Measurements from ENCODE around the gene PDSS2. TPM values are rescaled to one million over a fixed set of nuclear protein-coding genes. Genes with fewer than 3 reads are reported as not detected.

PDSS2 gene
- total and polyA plus RNA-seq, 2 of the 8 experiments (the other 6 are each of a cell fraction or from before 2014, with no cell fraction given): 10.7 to 16.1 TPM

DNA sequence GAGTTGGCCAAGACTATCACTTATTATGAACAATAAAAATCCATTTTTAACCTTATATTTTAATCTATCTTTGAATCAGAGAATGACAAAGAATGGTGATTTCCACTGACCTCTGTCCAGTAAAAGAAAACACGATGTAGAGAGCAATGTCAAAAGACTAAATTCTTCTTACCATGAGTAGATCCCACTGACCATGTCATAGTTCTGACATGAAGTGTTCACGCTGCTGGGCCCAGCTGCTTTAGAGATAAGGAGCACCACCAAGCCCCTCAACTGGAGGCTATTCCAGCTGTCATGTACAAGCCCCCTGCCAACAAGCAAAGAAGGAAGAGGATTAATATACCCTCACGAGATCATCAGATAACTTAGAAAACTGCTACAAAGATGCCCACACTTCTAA, 125.3 kb downstream of the PDSS2 start (continued):
- TF ChIP-seq, protein P1, sequence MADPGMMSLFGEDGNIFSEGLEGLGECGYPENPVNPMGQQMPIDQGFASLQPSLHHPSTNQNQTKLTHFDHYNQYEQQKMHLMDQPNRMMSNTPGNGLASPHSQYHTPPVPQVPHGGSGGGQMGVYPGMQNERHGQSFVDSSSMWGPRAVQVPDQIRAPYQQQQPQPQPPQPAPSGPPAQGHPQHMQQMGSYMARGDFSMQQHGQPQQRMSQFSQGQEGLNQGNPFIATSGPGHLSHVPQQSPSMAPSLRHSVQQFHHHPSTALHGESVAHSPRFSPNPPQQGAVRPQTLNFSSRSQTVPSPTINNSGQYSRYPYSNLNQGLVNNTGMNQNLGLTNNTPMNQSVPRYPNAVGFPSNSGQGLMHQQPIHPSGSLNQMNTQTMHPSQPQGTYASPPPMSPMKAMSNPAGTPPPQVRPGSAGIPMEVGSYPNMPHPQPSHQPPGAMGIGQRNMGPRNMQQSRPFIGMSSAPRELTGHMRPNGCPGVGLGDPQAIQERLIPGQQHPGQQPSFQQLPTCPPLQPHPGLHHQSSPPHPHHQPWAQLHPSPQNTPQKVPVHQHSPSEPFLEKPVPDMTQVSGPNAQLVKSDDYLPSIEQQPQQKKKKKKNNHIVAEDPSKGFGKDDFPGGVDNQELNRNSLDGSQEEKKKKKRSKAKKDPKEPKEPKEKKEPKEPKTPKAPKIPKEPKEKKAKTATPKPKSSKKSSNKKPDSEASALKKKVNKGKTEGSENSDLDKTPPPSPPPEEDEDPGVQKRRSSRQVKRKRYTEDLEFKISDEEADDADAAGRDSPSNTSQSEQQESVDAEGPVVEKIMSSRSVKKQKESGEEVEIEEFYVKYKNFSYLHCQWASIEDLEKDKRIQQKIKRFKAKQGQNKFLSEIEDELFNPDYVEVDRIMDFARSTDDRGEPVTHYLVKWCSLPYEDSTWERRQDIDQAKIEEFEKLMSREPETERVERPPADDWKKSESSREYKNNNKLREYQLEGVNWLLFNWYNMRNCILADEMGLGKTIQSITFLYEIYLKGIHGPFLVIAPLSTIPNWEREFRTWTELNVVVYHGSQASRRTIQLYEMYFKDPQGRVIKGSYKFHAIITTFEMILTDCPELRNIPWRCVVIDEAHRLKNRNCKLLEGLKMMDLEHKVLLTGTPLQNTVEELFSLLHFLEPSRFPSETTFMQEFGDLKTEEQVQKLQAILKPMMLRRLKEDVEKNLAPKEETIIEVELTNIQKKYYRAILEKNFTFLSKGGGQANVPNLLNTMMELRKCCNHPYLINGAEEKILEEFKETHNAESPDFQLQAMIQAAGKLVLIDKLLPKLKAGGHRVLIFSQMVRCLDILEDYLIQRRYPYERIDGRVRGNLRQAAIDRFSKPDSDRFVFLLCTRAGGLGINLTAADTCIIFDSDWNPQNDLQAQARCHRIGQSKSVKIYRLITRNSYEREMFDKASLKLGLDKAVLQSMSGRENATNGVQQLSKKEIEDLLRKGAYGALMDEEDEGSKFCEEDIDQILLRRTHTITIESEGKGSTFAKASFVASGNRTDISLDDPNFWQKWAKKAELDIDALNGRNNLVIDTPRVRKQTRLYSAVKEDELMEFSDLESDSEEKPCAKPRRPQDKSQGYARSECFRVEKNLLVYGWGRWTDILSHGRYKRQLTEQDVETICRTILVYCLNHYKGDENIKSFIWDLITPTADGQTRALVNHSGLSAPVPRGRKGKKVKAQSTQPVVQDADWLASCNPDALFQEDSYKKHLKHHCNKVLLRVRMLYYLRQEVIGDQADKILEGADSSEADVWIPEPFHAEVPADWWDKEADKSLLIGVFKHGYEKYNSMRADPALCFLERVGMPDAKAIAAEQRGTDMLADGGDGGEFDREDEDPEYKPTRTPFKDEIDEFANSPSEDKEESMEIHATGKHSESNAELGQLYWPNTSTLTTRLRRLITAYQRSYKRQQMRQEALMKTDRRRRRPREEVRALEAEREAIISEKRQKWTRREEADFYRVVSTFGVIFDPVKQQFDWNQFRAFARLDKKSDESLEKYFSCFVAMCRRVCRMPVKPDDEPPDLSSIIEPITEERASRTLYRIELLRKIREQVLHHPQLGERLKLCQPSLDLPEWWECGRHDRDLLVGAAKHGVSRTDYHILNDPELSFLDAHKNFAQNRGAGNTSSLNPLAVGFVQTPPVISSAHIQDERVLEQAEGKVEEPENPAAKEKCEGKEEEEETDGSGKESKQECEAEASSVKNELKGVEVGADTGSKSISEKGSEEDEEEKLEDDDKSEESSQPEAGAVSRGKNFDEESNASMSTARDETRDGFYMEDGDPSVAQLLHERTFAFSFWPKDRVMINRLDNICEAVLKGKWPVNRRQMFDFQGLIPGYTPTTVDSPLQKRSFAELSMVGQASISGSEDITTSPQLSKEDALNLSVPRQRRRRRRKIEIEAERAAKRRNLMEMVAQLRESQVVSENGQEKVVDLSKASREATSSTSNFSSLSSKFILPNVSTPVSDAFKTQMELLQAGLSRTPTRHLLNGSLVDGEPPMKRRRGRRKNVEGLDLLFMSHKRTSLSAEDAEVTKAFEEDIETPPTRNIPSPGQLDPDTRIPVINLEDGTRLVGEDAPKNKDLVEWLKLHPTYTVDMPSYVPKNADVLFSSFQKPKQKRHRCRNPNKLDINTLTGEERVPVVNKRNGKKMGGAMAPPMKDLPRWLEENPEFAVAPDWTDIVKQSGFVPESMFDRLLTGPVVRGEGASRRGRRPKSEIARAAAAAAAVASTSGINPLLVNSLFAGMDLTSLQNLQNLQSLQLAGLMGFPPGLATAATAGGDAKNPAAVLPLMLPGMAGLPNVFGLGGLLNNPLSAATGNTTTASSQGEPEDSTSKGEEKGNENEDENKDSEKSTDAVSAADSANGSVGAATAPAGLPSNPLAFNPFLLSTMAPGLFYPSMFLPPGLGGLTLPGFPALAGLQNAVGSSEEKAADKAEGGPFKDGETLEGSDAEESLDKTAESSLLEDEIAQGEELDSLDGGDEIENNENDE (IDR thresholded peaks at IDR 0.05; ENCODE audit: insufficient replicate concordance, low read length): no peak
- TF ChIP-seq CBX5 (IDR thresholded peaks at IDR 0.05; ENCODE audit: low read depth, low read length) (no peak), RNF2 (IDR thresholded peaks at IDR 0.05; ENCODE audit: borderline replicate concordance, low read depth, low read length, missing control alignments, poor library complexity, severe bottlenecking) (no peak), MAFK (IDR thresholded peaks at IDR 0.05; ENCODE audit: low read depth, low read length) (no peak), JUN (IDR thresholded peaks at IDR 0.05; ENCODE audit: low read depth, low read length) (no peak), SP2 (IDR thresholded peaks at IDR 0.05; ENCODE audit: low read length) (no peak), CHD1 (IDR thresholded peaks at IDR 0.05; ENCODE audit: low read depth, low read length) (no peak), TEAD4 (IDR thresholded peaks at IDR 0.05; ENCODE audit: low read depth, low read length) (no peak), TBP (IDR thresholded peaks at IDR 0.05; ENCODE audit: low read depth, low read length) (no peak), CBX8 (IDR thresholded peaks at IDR 0.05; ENCODE audit: borderline replicate concordance, low read depth, low read length) (no peak), POLR2A (IDR thresholded peaks at IDR 0.05; ENCODE audit: control extremely low read depth in 1 of 2, low read depth in 2 of 2, low read length in 2 of 2) (no peak), TAF1 (IDR thresholded peaks at IDR 0.05; ENCODE audit: low read depth, low read length) (no peak), CEBPB (IDR thresholded peaks at IDR 0.05; ENCODE audit: low read depth, low read length) (no peak)
